Right lobe of liver (tissue), 6 donors: ENCODE results near the gene POPDC2. TPM values are rescaled to one million over a fixed set of nuclear protein-coding genes. Genes with fewer than 3 reads are reported as not detected.
A peak's percentile ranks its signal among the peaks of the same experiment; 100 is the strongest.

Experiments used
- ATAC-seq, 4 donors: fragments of 200-7000 bp; cut with Tn5 transposase; one replicate each; pipeline ENCODE4 v1.9.1; 2020; ENCODE audit warnings: mild to moderate bottlenecking in 4 of 4, moderate library complexity in 4 of 4
- DNase-seq, 3 donors: peaks; one replicate each; pipeline ENCODE4 v3.0.0-alpha.2; 2020
- H3K27ac ChIP-seq, 3 donors: fragments of 200-600 bp; one replicate each; pipeline ENCODE4 v1.8.0; 2022
- H3K27me3 ChIP-seq, 2 donors: fragments of 200-600 bp; one replicate each; pipeline ENCODE4 v1.8.0; 2022
- H3K36me3 ChIP-seq, 4 donors: fragments of 200-600 bp; sonication (generic) in 1 of 4; one replicate each; pipeline versions ENCODE4 v1.5.1 to v1.8.0; 2017 to 2022; ENCODE audit warnings: control low read depth in 1 of 4
- H3K4me1 ChIP-seq, 4 donors: fragments of 200-600 bp; sonication (generic) in 1 of 4; one replicate each; pipeline versions ENCODE4 v1.5.1 to v1.8.0; 2017 to 2022; ENCODE audit warnings: control low read depth in 1 of 4
- H3K4me3 ChIP-seq, 3 donors: fragments of 200-600 bp; one replicate each; pipeline ENCODE4 v1.8.0; 2022
- H3K9me3 ChIP-seq, 4 donors: fragments of 200-600 bp; sonication (generic) in 1 of 4; one replicate each; pipeline versions ENCODE4 v1.5.1 to v1.8.0; 2017 to 2022; ENCODE audit warnings: control low read depth in 1 of 4
- POLR2A ChIP-seq: fragments of 450-650 bp; IDR thresholded peaks from one replicate; pipeline ENCODE4 v1.6.1; 2017; ENCODE audit warnings: antibody characterized with exemption, mild to moderate bottlenecking
- WGBS: methylation state at CpG from one replicate; pipeline ENCODE4 v1.1.6; 2018; ENCODE audit warnings: low coverage, low lambda C conversion rate; ENCODE audit not compliant: insufficient coverage; ENCODE audit errors: missing lambda C conversion rate; 5-methylcytosine and 5-hydroxymethylcytosine counted together
- intact Hi-C, 2 donors: fragments of 100-400 bp; cut with DNase I; formaldehyde crosslinking; loops; one replicate each; pipeline versions ENCODE4 v1.11.2 to v1.14.1; 2022
- total RNA-seq, 6 experiments: library from RNA; depleted of rRNA in 2 of 6; stranded (reverse); fragments of >200 nt in 2 of 6; fragmentation: NEBNext Ultra II Directional in 3 of 6; extraction: Animal tissue kit (Norgen Biotek cat#: 25700) in 3 of 6; gene quantifications; one replicate each; pipeline versions ENCODE4 v1.1.0 to v1.2.4, GENCODE V29; 2016 to 2023
- TF ChIP-seq, protein P1 (sequence below), 4 donors: fragments of 200-600 bp in 3 of 4; fragments of 450-650 bp in 1 of 4; IDR thresholded peaks; one replicate each; pipeline versions ENCODE4 v1.5.1 to v1.8.0; 2016 to 2022; ENCODE audit warnings: antibody characterized with exemption in 4 of 4, mild to moderate bottlenecking in 2 of 4
- donor health status: DM: no; HTN: yes; CAD: no.
- donor health status: DM: no; HTN: no; CAD: no.
- donor health status: DM: no; HTN: no; CAD: no.
- donor health status: DM: no; HTN: yes; CAD: no.
- donor health status: DM: no; HTN: yes; CAD: no.

The POPDC2 gene
- total RNA-seq, 6 experiments from 2014 or later, result 0.43 to 0.92 (median 0.68) TPM

GRCh38 chr3:119652306-119653033, 7.9 kb downstream of the POPDC2 start:
- Histone ChIP-seq H3K4me1 (no peaks in the 10 kb centered on the region), H3K9me3 (no peaks in the 10 kb centered on the region), H3K4me3 (no peak overlapping the region), H3K27ac (no peak overlapping the region), H3K27me3 (no peaks in the 10 kb centered on the region), H3K36me3 (no peaks in the 10 kb centered on the region)
- intact Hi-C loops, result no loop called here
- DNase-seq (no peak), ATAC-seq (peak; percentile 22 to 48 (median 44))
- no peak for TF ChIP-seq POLR2A
- TF ChIP-seq, protein P1, sequence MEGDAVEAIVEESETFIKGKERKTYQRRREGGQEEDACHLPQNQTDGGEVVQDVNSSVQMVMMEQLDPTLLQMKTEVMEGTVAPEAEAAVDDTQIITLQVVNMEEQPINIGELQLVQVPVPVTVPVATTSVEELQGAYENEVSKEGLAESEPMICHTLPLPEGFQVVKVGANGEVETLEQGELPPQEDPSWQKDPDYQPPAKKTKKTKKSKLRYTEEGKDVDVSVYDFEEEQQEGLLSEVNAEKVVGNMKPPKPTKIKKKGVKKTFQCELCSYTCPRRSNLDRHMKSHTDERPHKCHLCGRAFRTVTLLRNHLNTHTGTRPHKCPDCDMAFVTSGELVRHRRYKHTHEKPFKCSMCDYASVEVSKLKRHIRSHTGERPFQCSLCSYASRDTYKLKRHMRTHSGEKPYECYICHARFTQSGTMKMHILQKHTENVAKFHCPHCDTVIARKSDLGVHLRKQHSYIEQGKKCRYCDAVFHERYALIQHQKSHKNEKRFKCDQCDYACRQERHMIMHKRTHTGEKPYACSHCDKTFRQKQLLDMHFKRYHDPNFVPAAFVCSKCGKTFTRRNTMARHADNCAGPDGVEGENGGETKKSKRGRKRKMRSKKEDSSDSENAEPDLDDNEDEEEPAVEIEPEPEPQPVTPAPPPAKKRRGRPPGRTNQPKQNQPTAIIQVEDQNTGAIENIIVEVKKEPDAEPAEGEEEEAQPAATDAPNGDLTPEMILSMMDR (IDR thresholded peaks at IDR 0.05), result no peak
- WGBS, result 30% methylated on average over 4 of the region's 7 CpGs

DNA sequence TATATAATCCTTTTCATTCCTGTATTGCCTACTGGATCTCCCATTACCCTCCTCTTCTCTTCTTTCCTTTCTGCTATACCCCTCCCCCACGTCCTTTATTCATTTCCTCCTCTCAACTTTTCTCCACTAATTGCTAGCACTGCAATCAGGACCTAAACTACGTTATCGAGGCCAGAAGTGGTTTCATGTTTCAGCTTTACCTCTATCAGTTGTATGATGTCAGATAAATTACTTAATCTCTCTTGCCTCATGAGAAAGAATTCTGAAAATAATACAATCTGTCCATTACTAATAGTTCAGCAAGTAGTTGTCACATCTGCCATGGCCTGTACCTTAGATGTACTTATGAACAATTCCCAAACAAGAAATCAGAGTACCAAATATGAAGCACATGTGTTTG, 10.6 kb downstream of the POPDC2 start:
- ATAC-seq (no peak), DNase-seq (no peak)
- intact Hi-C loops, result no loop called here
- TF ChIP-seq, protein P1 (IDR thresholded peaks at IDR 0.05), result no peak
- H3K9me3 ChIP-seq, result no peaks in the 10 kb centered on the region
- no peak overlapping the region for H3K27ac ChIP-seq
- 46% methylated on average over 3 of the region's 3 CpGs for WGBS
- H3K4me3 ChIP-seq, result no peak overlapping the region
- no peaks in the 10 kb centered on the region for H3K36me3 ChIP-seq
- H3K4me1 ChIP-seq, result peaks cover 0 to 8% (median 1%) of the 10 kb centered on the region in 4 donors
- no peaks in the 10 kb centered on the region for H3K27me3 ChIP-seq

- TF ChIP-seq, protein P1 (IDR thresholded peaks at IDR 0.05), result no peak
- no peak for TF ChIP-seq POLR2A
- peaks cover 0 to 8% (median 1%) of the 10 kb centered on the region in 4 donors for H3K4me1 ChIP-seq
- H3K4me3 ChIP-seq, result no peak overlapping the region
- no peaks in the 10 kb centered on the region for H3K9me3 ChIP-seq
- no peaks in the 10 kb centered on the region for H3K27me3 ChIP-seq
- 66% methylated on average over 12 of the region's 12 CpGs for WGBS
- H3K27ac ChIP-seq, result no peak overlapping the region
- no peak for ATAC-seq
- H3K36me3 ChIP-seq, result no peaks in the 10 kb centered on the region
- intact Hi-C loops, result no loop called here
- DNase-seq, result no peak
Observed at GRCh38 chr3:119647843-119648575, 12.4 kb downstream of the POPDC2 start.

GRCh38 chr3:119647171-119647570, 13.2 kb downstream of the POPDC2 start:
- 78% methylated on average over 2 of the region's 2 CpGs for WGBS
- peak in 2 of 4 donors; percentile 25 to 31 for ATAC-seq
- H3K27ac ChIP-seq, result no peak overlapping the region

More at GRCh38 chr3:119647171-119647570, 13.2 kb downstream of the POPDC2 start:
- intact Hi-C loops, result no loop called here
- H3K27me3 ChIP-seq, result no peaks in the 10 kb centered on the region
- TF ChIP-seq POLR2A, result no peak
- TF ChIP-seq, protein P1 (IDR thresholded peaks at IDR 0.05), result no peak
- H3K4me3 ChIP-seq, result no peak overlapping the region
- H3K4me1 ChIP-seq, result peaks cover 0 to 8% (median 1%) of the 10 kb centered on the region in 4 donors
- no peaks in the 10 kb centered on the region for H3K36me3 ChIP-seq
- no peak for DNase-seq
- H3K9me3 ChIP-seq, result no peaks in the 10 kb centered on the region
